Measurements from ENCODE around the gene CASP5. TPM values are rescaled to one million over a fixed set of nuclear protein-coding genes. Genes with fewer than 3 reads are reported as not detected.

The CASP5 gene
- total RNA-seq, 1 experiment from 2014 or later: not detected

GRCh38 chr11:105027678-105028077, 4.7 kb upstream of the CASP5 start:
- Histone ChIP-seq H3K4me3 (no peak overlapping the region), H3K9me2 (ENCODE audit: insufficient read depth) (peaks cover 3% of the 10 kb centered on the region; the same call in 1 of the 2 replicates), H3F3A (ENCODE audit: insufficient read depth, low read depth) (no peaks in the 10 kb centered on the region), H3K36me3 (ENCODE audit: low read depth) (no peaks in the 10 kb centered on the region), H3K4me1 (replicated peaks; ENCODE audit: insufficient read depth) (no peaks in the 10 kb centered on the region), H4K20me1 (ENCODE audit: insufficient read depth) (no peaks in the 10 kb centered on the region), H2AFZ (peak overlapping the region; percentile 73), H3K27me3 (ENCODE audit: insufficient read depth, low read depth) (no peaks in the 10 kb centered on the region), H3K9me3 (ENCODE audit: insufficient read depth, low read depth) (no peaks in the 10 kb centered on the region), H3K79me2 (ENCODE audit: low read depth) (no peaks in the 10 kb centered on the region), H3K4me2 (0 out of 2 replicates have a peak overlapping the region, but pooled peaks have one; percentile 26), H3K27ac (no peak overlapping the region)
- BruUV-seq (replicated peaks): no TSS peak
- CTCF ChIA-PET: no interaction called here
- no peak for DNase-seq
- intact Hi-C loops (cut with micrococcal nuclease; ENCODE audit: unreplicated experiment): no loop called here
- TF ChIP-seq CTCF (conservative IDR thresholded peaks at IDR 0.05) (no peak), EZH2 (IDR thresholded peaks at IDR 0.05; ENCODE audit: low read depth) (no peak)
- POLR2A ChIA-PET (ENCODE audit: unreplicated experiment): no interaction called here

GRCh38 chr11:105024394-105024793, 1.4 kb upstream of the CASP5 start:
- H3K9me3 ChIP-seq (ENCODE audit: insufficient read depth, low read depth): no peaks in the 10 kb centered on the region
- no peaks in the 10 kb centered on the region for H3K4me1 ChIP-seq (replicated peaks; ENCODE audit: insufficient read depth)
- H4K20me1 ChIP-seq (ENCODE audit: insufficient read depth): no peaks in the 10 kb centered on the region
- POLR2A ChIA-PET (ENCODE audit: unreplicated experiment): no interaction called here
- CTCF ChIA-PET: no interaction called here
- H2AFZ ChIP-seq: 0 out of 2 replicates have a peak overlapping the region, but pooled peaks have one; percentile 18
- H3K9me2 ChIP-seq (ENCODE audit: insufficient read depth): peaks cover 3% of the 10 kb centered on the region; the same call in 1 of the 2 replicates
- no peaks in the 10 kb centered on the region for H3K36me3 ChIP-seq (ENCODE audit: low read depth)
- no peaks in the 10 kb centered on the region for H3K79me2 ChIP-seq (ENCODE audit: low read depth)
- no peak overlapping the region for H3K4me2 ChIP-seq
- H3K27ac ChIP-seq: no peak overlapping the region
- no peaks in the 10 kb centered on the region for H3F3A ChIP-seq (ENCODE audit: insufficient read depth, low read depth)
- DNase-seq: no peak
- TF ChIP-seq EZH2 (IDR thresholded peaks at IDR 0.05; ENCODE audit: low read depth): no peak
- no peak for TF ChIP-seq CTCF (conservative IDR thresholded peaks at IDR 0.05)
- no TSS peak for BruUV-seq (replicated peaks)
- H3K4me3 ChIP-seq: no peak overlapping the region
- intact Hi-C loops (cut with micrococcal nuclease; ENCODE audit: unreplicated experiment): no loop called here
- H3K27me3 ChIP-seq (ENCODE audit: insufficient read depth, low read depth): no peaks in the 10 kb centered on the region

- no peaks in the 10 kb centered on the region for H3K4me1 ChIP-seq (replicated peaks; ENCODE audit: insufficient read depth)
- no peak overlapping the region for H3K4me3 ChIP-seq
- H3K36me3 ChIP-seq (ENCODE audit: low read depth): no peaks in the 10 kb centered on the region
- POLR2A ChIA-PET (ENCODE audit: unreplicated experiment): no interaction called here
- BruUV-seq (replicated peaks): no TSS peak
- no peaks in the 10 kb centered on the region for H3K79me2 ChIP-seq (ENCODE audit: low read depth)
- no peaks in the 10 kb centered on the region for H3F3A ChIP-seq (ENCODE audit: insufficient read depth, low read depth)
- H2AFZ ChIP-seq: no peak overlapping the region
- H3K9me3 ChIP-seq (ENCODE audit: insufficient read depth, low read depth): no peaks in the 10 kb centered on the region
- H3K9me2 ChIP-seq (ENCODE audit: insufficient read depth): peaks cover 3% of the 10 kb centered on the region; the same call in 1 of the 2 replicates
- H3K4me2 ChIP-seq: no peak overlapping the region
- no peak for DNase-seq
- H3K27ac ChIP-seq: no peak overlapping the region
- H4K20me1 ChIP-seq (ENCODE audit: insufficient read depth): no peaks in the 10 kb centered on the region
- intact Hi-C loops (cut with micrococcal nuclease; ENCODE audit: unreplicated experiment): no loop called here
- CTCF ChIA-PET: no interaction called here
- H3K27me3 ChIP-seq (ENCODE audit: insufficient read depth, low read depth): no peaks in the 10 kb centered on the region
- TF ChIP-seq EZH2 (IDR thresholded peaks at IDR 0.05; ENCODE audit: low read depth) (no peak), CTCF (conservative IDR thresholded peaks at IDR 0.05) (no peak)
These were observed 441 bp downstream of the CASP5 start for GRCh38 chr11:105022527-105022926.
